ENCODE results near the gene ARHGAP4.

The ARHGAP4 gene

GRCh38 chrX:153925739-153926551 is at the start of gene ARHGAP4:
Gene ARHGAP4, minus strand, starts transcription at chrX:153926264. Its CDS starts 62 bp downstream, at chrX:153926202.
- DNase-seq (ENCODE audit: low spot score), result peak; percentile 23

DNA sequence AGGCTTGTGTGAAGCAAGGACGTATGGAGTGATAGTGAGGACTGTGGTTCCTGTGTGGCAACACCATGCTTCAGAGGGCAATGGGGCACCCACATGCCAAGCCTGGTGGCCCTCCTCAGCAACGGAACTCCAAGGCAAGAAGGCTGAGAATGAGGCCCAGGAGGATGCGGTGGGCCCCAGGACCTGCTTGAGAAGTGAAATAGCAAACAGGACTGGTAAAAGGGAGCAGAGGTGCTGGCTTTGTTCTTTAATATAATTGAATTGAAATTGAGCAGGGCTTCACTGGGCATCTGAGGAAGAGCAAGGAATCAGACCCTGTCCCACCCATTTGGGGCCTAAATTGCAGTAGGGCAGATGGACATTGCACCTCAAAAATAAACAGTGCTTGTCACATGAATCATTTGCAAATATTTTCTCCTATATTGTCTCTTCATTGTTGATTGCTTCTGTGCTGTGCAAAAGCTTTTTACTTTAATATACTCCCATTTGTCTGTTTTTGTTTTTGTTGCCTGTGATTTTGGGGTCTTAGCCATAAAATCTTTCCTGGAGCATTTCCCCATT is 48.7 kb upstream of the ARHGAP4 start:
- no peak for DNase-seq (ENCODE audit: low spot score)

GRCh38 chrX:153974003-153974725 is 48.1 kb upstream of the ARHGAP4 start:
- no peak for DNase-seq (ENCODE audit: low spot score)

- DNase-seq (ENCODE audit: low spot score), result no peak
These were observed 47.3 kb upstream of the ARHGAP4 start for GRCh38 chrX:153973127-153974002.

- peak; percentile 91 for DNase-seq (ENCODE audit: low spot score)
These were observed 46.5 kb upstream of the ARHGAP4 start, which contains the start of gene TMEM187 for GRCh38 chrX:153972368-153973126. Gene TMEM187, plus strand, starts transcription at chrX:153972754. Its CDS starts 9,309 bp downstream, at chrX:153982063.

- DNase-seq (ENCODE audit: low spot score), result peak; percentile 93
These were observed 45.6 kb upstream of the ARHGAP4 start, which contains the start of gene HCFC1 for GRCh38 chrX:153971450-153972367. Gene HCFC1, minus strand, starts transcription at chrX:153971818. Its CDS starts 978 bp downstream, at chrX:153970840.

GRCh38 chrX:153971124-153971449 is 45.0 kb upstream of the ARHGAP4 start:
- peak; percentile 75 for DNase-seq (ENCODE audit: low spot score)

- DNase-seq (ENCODE audit: low spot score), result peak; percentile 59
These were observed 44.5 kb upstream of the ARHGAP4 start for GRCh38 chrX:153970357-153971123.

- DNase-seq (ENCODE audit: low spot score), result no peak
These were observed 43.9 kb upstream of the ARHGAP4 start for GRCh38 chrX:153969904-153970356.

DNA sequence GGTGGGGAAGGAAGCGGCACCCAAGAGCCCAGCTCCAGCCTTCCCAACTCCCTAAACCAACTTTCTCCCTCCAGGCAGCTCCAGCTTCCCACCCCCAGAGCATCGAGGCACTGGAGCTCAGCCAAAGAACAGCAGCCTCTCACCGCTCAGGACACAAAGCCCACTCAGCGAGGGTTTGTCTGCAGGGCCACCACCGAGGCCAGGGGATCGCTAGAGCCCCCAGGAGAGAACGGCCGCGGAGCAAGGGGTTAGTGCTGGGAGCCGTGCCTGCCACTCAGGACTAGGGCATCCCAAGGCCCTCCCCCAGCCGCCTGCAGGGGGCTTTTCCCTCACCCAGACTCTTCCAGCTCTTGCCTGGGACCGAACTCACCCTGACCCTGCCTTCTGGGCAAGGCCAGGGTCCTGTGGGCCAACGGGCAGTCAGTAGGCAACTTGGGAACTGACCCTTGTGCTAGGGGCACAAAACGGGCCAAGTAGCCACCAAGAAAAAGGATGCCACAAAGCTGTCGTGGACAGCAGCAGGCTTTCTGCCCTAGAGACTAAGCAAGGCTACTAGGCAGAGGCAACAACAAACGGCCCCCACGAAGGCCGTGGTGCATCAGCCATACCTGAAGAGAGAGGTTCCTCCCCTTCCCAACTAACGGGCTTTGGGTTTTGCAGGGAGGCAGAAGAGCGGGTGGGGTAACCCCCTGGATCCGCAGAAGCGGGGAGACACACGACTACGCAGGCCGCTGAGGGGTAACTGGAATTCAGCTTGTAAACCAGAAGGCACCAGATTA is 43.2 kb upstream of the ARHGAP4 start:
- peak; percentile 7 for DNase-seq (ENCODE audit: low spot score)

DNA sequence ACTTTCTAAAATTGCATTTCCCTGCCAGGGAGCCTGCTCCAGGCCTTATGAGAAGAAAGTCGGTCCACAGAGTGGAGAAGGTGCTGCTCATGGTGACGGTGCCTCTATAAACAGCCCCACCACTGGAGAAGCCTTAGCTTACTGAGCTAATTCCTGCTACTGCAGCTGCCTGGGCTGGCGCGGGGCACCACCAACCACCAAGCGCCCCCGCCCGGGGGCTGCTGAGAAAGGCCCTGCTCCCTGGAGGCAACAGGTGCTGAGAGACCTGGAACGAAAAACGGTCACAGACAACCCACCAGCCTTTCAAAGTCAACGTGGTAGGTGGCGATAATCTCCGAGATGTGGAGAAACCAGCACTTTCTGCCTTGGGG is 42.7 kb upstream of the ARHGAP4 start:
- peak; percentile 31 for DNase-seq (ENCODE audit: low spot score)

- DNase-seq (ENCODE audit: low spot score), result no peak
These were observed 42.2 kb upstream of the ARHGAP4 start for GRCh38 chrX:153968255-153968654.

- no peak for DNase-seq (ENCODE audit: low spot score)
These were observed 41.6 kb upstream of the ARHGAP4 start for GRCh38 chrX:153967536-153968224.

- DNase-seq (ENCODE audit: low spot score), result no peak
These were observed 40.9 kb upstream of the ARHGAP4 start for GRCh38 chrX:153966841-153967535.

- no peak for DNase-seq (ENCODE audit: low spot score)
These were observed 40.2 kb upstream of the ARHGAP4 start for GRCh38 chrX:153966283-153966688.

- DNase-seq (ENCODE audit: low spot score), result no peak
These were observed 39.3 kb upstream of the ARHGAP4 start for GRCh38 chrX:153965406-153965805.

- no peak for DNase-seq (ENCODE audit: low spot score)
These were observed 38.0 kb upstream of the ARHGAP4 start for GRCh38 chrX:153964105-153964504.

Measured in hematopoietic multipotent progenitor cell treated with erythropoietin and hydrocortisone succinate and interleukin-3 and kit ligand, for 17 days (in vitro differentiated cells).